ENCODE measurements around the gene ATP11A. TPM values are rescaled to one million over a fixed set of nuclear protein-coding genes. Genes with fewer than 3 reads are reported as not detected.

Gene ATP11A
- total RNA-seq, 3 donors from 2014 or later = 15.5 to 28.7 (median 19.4) TPM

GRCh38 chr13:112760435-112760834 lies 70.6 kb downstream of the ATP11A start:
- no peak for ATAC-seq
- Histone ChIP-seq H3K9me3 (no peaks in the 10 kb centered on the region), H3K36me3 (ENCODE audit: low read depth) (no peaks in the 10 kb centered on the region), H3K4me3 (no peak overlapping the region), H3K4me1 (ENCODE audit: low read depth) (no peaks in the 10 kb centered on the region)
- no peak for DNase-seq
- intact Hi-C loops (cut with DNase I, micrococcal nuclease) = no loop called here
- no peak for TF ChIP-seq CTCF (IDR thresholded peaks at IDR 0.05)

GRCh38 chr13:112760931-112761330 lies 71.1 kb downstream of the ATP11A start:
- ATAC-seq (no peak), DNase-seq (peak in 1 of 3 donors; percentile 21)
- H3K9me3 ChIP-seq = no peaks in the 10 kb centered on the region
- no peaks in the 10 kb centered on the region for H3K4me1 ChIP-seq (ENCODE audit: low read depth)
- intact Hi-C loops (cut with DNase I, micrococcal nuclease) = no loop called here
- no peak for TF ChIP-seq CTCF (IDR thresholded peaks at IDR 0.05)
- no peak overlapping the region for H3K4me3 ChIP-seq
- H3K36me3 ChIP-seq (ENCODE audit: low read depth) = no peaks in the 10 kb centered on the region

GRCh38 chr13:112761701-112762689 lies 72.2 kb downstream of the ATP11A start:
- ATAC-seq (no peak), DNase-seq (no peak)
- H3K4me1 ChIP-seq (ENCODE audit: low read depth) = no peaks in the 10 kb centered on the region
- no peaks in the 10 kb centered on the region for H3K36me3 ChIP-seq (ENCODE audit: low read depth)
- no peak overlapping the region for H3K4me3 ChIP-seq
- TF ChIP-seq CTCF (IDR thresholded peaks at IDR 0.05) = no peak
- intact Hi-C loops (cut with DNase I, micrococcal nuclease) = no loop called here
- H3K9me3 ChIP-seq = no peaks in the 10 kb centered on the region

- peak in 1 of 3 donors; percentile 29 for DNase-seq
- H3K36me3 ChIP-seq (ENCODE audit: low read depth) = no peaks in the 10 kb centered on the region
- no peak for TF ChIP-seq CTCF (IDR thresholded peaks at IDR 0.05)
- intact Hi-C loops (cut with DNase I, micrococcal nuclease) = no loop called here
- H3K9me3 ChIP-seq = no peaks in the 10 kb centered on the region
- H3K4me1 ChIP-seq (ENCODE audit: low read depth) = no peaks in the 10 kb centered on the region
- H3K4me3 ChIP-seq = no peak overlapping the region
- no peak for ATAC-seq
These were observed 72.8 kb downstream of the ATP11A start for GRCh38 chr13:112762690-112763080.

GRCh38 chr13:112764028-112764427 lies 74.2 kb downstream of the ATP11A start:
- no peak overlapping the region for H3K4me3 ChIP-seq
- ATAC-seq (no peak), DNase-seq (no peak)
- no peak for TF ChIP-seq CTCF (IDR thresholded peaks at IDR 0.05)
- no peaks in the 10 kb centered on the region for H3K36me3 ChIP-seq (ENCODE audit: low read depth)
- no peaks in the 10 kb centered on the region for H3K9me3 ChIP-seq
- no peaks in the 10 kb centered on the region for H3K4me1 ChIP-seq (ENCODE audit: low read depth)
- intact Hi-C loops (cut with DNase I, micrococcal nuclease) = no loop called here

All from mucosa of descending colon (tissue), 3 donors.